HG02678 (cell line): ENCODE data around the gene SECISBP2.
"Not testable (repeated sequence)": the region's sequence is repeated elsewhere in the genome, so short reads cannot be mapped to it uniquely, and the experiment has no call there.

Source experiments
- ATAC-seq: cut with Tn5 transposase; IDR thresholded peaks from one replicate; pipeline ENCODE4 v1.9.1; 2021; ENCODE audit warnings: mild to moderate bottlenecking, moderate library complexity; ENCODE audit not compliant: unreplicated experiment

SECISBP2 gene

GRCh38 chr9:89363921-89364665, 45.8 kb downstream of the SECISBP2 start:
- no peak for ATAC-seq

- no peak for ATAC-seq
These were observed 46.6 kb downstream of the SECISBP2 start for GRCh38 chr9:89364666-89365531.

- ATAC-seq = no peak
These were observed 47.2 kb downstream of the SECISBP2 start for GRCh38 chr9:89365532-89365912.

- no peak for ATAC-seq
These were observed 48.4 kb downstream of the SECISBP2 start for GRCh38 chr9:89366711-89367110.

- no peak for ATAC-seq
These were observed 49.0 kb downstream of the SECISBP2 start for GRCh38 chr9:89367281-89367680.

- ATAC-seq = no peak
These were observed 49.6 kb downstream of the SECISBP2 start for GRCh38 chr9:89367726-89368437.

GRCh38 chr9:89368550-89368949, 50.2 kb downstream of the SECISBP2 start:
- ATAC-seq = no peak

- no peak for ATAC-seq
These were observed 50.7 kb downstream of the SECISBP2 start for GRCh38 chr9:89368978-89369377.

GRCh38 chr9:89370593-89370992, 52.3 kb downstream of the SECISBP2 start:
- ATAC-seq = no peak

GRCh38 chr9:89371791-89372190, 53.5 kb downstream of the SECISBP2 start:
- not testable (repeated sequence) for ATAC-seq

GRCh38 chr9:89372230-89372816, 54.0 kb downstream of the SECISBP2 start:
- no peak for ATAC-seq

GRCh38 chr9:89372979-89373378, 54.7 kb downstream of the SECISBP2 start:
- no peak for ATAC-seq

GRCh38 chr9:89374176-89374575, 55.9 kb downstream of the SECISBP2 start:
- ATAC-seq = no peak

- ATAC-seq = peak; percentile 63
These were observed 57.0 kb downstream of the SECISBP2 start for GRCh38 chr9:89375191-89375760.

GRCh38 chr9:89376286-89376685, 58.0 kb downstream of the SECISBP2 start:
- ATAC-seq = no peak

- no peak for ATAC-seq
These were observed 58.5 kb downstream of the SECISBP2 start for GRCh38 chr9:89376741-89377351.

- no peak for ATAC-seq
These were observed 59.1 kb downstream of the SECISBP2 start for GRCh38 chr9:89377411-89377810.

GRCh38 chr9:89378541-89378940, 60.2 kb downstream of the SECISBP2 start:
- ATAC-seq = no peak

- ATAC-seq = no peak
These were observed 60.7 kb downstream of the SECISBP2 start for GRCh38 chr9:89379031-89379430.

- no peak for ATAC-seq
These were observed 61.3 kb downstream of the SECISBP2 start for GRCh38 chr9:89379508-89380115.
